ENCODE results near the gene SND1. TPM values are rescaled to one million over a fixed set of nuclear protein-coding genes. Genes with fewer than 3 reads are reported as not detected.

SND1 gene
- total RNA-seq, 1 donor from 2014 or later = 232 TPM

DNA sequence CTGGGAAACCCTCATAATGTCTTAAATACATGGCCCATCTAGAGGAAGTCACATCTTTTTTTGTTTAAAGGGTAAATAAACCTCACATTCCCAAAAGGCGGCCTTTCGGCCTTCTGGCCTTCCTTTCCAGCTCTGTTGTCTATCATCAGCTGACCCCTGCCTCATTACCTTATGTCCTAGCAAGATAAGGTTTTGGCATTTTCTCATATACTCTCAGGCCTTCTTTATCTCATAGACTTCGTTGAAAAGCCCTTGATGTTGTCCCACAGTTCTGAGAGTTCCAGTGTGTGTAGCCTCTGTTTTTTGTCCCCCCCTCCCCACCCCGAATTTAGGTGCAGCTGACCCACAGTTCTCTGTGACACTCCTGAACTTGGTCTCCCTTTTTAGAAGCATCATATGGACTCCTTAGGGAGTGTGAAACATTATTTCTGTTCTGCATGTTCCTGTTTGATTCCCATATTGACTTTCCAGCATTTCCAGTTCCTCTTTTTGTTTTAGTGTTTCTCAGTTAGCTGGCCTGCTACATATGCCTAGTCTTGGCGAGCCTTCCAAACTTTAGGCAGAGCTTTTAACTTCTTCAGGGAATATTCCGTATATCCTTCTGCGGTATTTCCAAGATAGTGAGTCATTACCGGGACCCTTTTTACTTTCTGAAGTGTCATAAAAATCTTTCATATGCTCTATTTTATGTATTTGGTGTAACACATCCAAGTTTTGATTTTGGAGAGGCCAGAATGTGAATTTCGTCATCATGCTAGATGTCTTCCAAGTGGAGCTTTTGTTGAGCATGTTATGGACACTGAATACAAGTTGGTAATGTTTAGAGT, 240.7 kb downstream of the SND1 start:
- TF ChIP-seq, protein P1, sequence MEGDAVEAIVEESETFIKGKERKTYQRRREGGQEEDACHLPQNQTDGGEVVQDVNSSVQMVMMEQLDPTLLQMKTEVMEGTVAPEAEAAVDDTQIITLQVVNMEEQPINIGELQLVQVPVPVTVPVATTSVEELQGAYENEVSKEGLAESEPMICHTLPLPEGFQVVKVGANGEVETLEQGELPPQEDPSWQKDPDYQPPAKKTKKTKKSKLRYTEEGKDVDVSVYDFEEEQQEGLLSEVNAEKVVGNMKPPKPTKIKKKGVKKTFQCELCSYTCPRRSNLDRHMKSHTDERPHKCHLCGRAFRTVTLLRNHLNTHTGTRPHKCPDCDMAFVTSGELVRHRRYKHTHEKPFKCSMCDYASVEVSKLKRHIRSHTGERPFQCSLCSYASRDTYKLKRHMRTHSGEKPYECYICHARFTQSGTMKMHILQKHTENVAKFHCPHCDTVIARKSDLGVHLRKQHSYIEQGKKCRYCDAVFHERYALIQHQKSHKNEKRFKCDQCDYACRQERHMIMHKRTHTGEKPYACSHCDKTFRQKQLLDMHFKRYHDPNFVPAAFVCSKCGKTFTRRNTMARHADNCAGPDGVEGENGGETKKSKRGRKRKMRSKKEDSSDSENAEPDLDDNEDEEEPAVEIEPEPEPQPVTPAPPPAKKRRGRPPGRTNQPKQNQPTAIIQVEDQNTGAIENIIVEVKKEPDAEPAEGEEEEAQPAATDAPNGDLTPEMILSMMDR (IDR thresholded peaks at IDR 0.05; ENCODE audit: insufficient read depth, low read length, severe bottlenecking) = no peak
- H3K27me3 ChIP-seq (ENCODE audit: control insufficient read depth, insufficient read depth, low read length) = no peaks in the 10 kb centered on the region
- H3K4me3 ChIP-seq (ENCODE audit: low read depth, low read length) = no peak overlapping the region
- no peak for DNase-seq (ENCODE audit: low read depth)
- FAIRE-seq = no peak
- H3K36me3 ChIP-seq (ENCODE audit: control insufficient read depth, insufficient read depth, low read length) = no peaks in the 10 kb centered on the region

DNA sequence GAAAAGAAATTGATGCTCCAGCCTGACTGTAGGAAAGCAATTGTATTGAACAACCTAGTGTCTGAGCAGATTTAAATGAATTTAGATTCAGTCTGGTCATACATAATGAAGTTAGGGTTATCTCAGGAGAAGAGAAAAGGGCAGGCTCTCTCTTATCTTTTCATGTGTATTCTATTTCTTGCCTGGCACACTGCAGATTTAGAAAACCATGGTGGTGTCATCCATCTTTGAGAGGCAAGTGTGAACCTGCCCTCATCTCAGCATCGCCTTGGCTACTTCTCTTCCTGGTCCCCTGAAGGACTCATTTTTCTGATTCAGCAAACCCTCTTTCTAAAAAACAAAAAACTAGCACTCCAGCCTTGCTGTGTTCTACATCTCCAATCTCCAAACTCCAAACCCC, 241.6 kb downstream of the SND1 start:
- FAIRE-seq (no peak), DNase-seq (ENCODE audit: low read depth) (peak; percentile 80)
- H3K4me3 ChIP-seq (ENCODE audit: low read depth, low read length) = no peak overlapping the region
- TF ChIP-seq, protein P1 (IDR thresholded peaks at IDR 0.05; ENCODE audit: insufficient read depth, low read length, severe bottlenecking) = no peak
- no peaks in the 10 kb centered on the region for H3K36me3 ChIP-seq (ENCODE audit: control insufficient read depth, insufficient read depth, low read length)
- no peaks in the 10 kb centered on the region for H3K27me3 ChIP-seq (ENCODE audit: control insufficient read depth, insufficient read depth, low read length)

DNA sequence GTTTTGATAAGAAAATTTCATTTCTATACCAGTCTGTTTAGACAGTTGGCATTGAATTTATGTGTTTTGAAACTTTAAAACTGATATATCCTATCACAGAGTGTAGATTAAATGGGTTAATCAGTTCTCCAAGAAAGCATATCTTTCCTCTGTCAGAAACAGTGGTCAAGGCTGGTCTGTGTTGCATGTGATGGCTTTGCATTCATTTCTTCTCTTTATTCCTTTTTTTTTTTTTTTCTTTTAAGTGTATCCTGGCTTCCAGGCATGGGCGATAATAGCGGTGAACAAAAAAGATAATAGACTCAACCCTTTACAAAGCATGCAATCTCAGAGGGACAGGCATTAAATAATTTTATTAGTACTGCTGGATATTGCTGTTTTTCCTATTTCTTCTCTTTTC, 242.6 kb downstream of the SND1 start:
- Histone ChIP-seq H3K27me3 (ENCODE audit: control insufficient read depth, insufficient read depth, low read length) (no peaks in the 10 kb centered on the region), H3K4me3 (ENCODE audit: low read depth, low read length) (no peak overlapping the region), H3K36me3 (ENCODE audit: control insufficient read depth, insufficient read depth, low read length) (no peaks in the 10 kb centered on the region)
- FAIRE-seq (no peak), DNase-seq (ENCODE audit: low read depth) (no peak)
- TF ChIP-seq, protein P1 (IDR thresholded peaks at IDR 0.05; ENCODE audit: insufficient read depth, low read length, severe bottlenecking) = no peak

DNA sequence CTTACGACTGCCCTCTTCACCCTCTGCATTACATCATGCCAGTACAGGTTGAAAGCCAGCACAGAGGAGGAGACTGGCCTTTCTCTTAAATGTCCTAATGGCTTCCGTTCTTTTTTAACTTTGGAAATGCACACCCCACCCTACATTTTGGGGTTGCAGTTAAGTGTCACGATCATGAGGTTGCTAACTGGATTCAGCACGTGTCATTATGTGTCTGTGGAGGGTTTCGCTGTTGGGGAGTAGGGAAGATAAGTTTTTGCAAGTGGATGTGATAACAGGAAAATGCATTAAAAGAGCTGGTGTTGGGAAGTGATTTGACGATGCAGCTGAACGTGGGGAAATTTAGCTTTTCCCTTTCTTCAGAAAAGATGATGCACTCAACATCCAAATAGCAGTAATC, 243.4 kb downstream of the SND1 start:
- no peak overlapping the region for H3K4me3 ChIP-seq (ENCODE audit: low read depth, low read length)
- no peaks in the 10 kb centered on the region for H3K36me3 ChIP-seq (ENCODE audit: control insufficient read depth, insufficient read depth, low read length)
- H3K27me3 ChIP-seq (ENCODE audit: control insufficient read depth, insufficient read depth, low read length) = no peaks in the 10 kb centered on the region
- FAIRE-seq = no peak
- no peak for DNase-seq (ENCODE audit: low read depth)
- TF ChIP-seq, protein P1 (IDR thresholded peaks at IDR 0.05; ENCODE audit: insufficient read depth, low read length, severe bottlenecking) = no peak

DNA sequence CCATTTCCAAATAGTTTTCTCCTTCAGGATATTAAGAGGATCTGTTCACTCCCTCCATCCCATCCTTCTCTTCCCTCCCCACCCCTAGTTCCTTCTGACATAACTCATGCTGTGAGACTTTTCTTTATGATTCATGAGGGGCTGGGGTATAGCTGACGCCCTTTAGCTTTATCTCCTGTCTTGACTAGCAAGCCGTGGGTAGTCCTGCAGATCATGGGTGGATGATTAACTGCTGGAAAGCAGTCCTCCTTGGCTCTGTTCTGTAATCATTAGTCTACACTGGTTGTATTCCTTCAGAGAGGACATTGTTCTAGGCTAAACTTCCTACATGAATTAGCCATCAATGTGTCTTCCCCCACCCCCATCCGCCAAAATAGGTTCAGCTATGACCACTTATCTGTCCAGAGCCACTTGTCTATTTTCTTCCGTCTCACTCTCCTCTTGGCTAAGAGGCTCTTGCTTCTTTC, 243.9 kb downstream of the SND1 start:
- no peak for FAIRE-seq
- DNase-seq (ENCODE audit: low read depth) = peak; percentile 44
- TF ChIP-seq, protein P1 (IDR thresholded peaks at IDR 0.05; ENCODE audit: insufficient read depth, low read length, severe bottlenecking) = no peak
- H3K36me3 ChIP-seq (ENCODE audit: control insufficient read depth, insufficient read depth, low read length) = no peaks in the 10 kb centered on the region
- H3K4me3 ChIP-seq (ENCODE audit: low read depth, low read length) = no peak overlapping the region
- H3K27me3 ChIP-seq (ENCODE audit: control insufficient read depth, insufficient read depth, low read length) = no peaks in the 10 kb centered on the region

Measured in bronchial epithelial cell (primary cell).